ENCODE results near the gene SMAD4.

SMAD4 gene

GRCh38 chr18:51025512-51025911, 4.5 kb upstream of the SMAD4 start:
- DNase-seq: no peak

- no peak for DNase-seq
Observed at GRCh38 chr18:51028201-51028805, 1.7 kb upstream of the SMAD4 start.

DNA sequence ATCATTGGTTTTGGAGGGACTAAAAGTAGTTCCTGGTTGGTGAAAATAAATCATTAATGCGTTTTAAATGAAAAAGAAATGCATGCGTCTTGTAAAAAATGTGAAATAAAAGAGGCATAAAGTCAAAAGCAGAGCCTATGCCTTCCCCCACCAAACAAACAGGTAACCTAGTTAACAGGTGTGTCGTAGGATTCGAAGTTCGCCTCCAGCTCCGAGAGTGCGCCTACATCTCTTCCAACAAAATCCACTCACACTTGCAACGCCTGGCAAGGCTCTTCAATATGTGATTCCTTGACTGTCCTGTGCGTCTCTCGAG, 677 bp upstream of the SMAD4 start:
- no peak for DNase-seq

- DNase-seq: peak; percentile 44
Observed at GRCh38 chr18:51030537-51031258, 685 bp downstream of the SMAD4 start.

DNA sequence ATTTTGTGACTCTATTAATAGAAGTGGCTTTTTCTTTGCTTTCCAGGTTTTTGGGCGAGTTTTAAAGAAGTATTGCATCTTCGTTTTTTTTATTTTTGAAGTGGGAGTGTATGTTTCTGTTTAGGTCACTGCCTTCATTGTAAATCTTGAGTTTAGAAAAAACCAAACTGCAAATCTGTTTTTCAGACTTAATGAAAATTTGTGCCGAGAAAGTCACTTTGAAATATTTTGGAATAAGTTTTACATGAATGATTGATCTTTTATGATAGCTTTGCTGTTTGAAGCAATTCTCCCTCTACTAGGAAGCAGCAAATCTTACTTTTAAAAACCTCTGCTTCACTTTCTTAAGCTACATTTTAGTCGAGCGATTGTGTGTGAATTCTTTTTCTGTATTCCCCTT, 2.2 kb downstream of the SMAD4 start:
- no peak for DNase-seq

DNA sequence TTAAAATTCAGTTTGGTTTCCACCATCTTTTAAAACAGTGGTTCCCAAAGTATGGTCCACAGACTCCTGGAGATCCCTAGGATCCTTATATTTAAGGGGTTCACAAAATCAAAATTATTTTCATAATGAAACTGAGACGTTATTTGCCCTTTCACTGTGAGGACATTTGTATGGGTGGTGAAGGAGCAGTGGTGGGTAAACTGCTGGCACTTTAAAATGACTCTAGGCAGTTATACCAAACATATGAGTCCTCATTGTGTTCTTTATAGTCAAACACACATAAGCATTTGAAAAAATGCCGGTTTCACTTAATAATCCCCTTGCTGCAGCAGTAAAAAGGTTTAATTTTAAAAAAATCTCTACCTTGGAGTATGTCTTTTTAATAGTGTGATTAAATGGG, 7.2 kb downstream of the SMAD4 start:
- no peak for DNase-seq

DNA sequence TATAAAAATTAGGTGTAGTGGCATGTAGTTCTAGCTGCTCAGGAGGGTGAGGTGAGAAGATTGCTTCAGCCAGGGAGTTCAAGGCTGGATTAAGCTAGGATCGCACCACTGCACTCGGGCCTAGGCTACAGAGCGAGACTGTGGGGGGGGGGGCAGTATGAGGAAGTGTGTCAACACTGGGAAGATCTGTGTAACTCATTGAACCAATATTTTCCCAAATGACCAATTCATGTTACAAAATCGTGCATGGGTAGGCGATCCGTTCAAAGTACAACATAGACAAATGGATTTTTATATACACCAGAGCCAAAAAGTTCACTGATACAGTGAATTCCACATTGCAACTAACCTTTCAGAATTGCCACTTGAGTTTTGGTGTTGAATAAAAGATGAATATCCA, 8.1 kb downstream of the SMAD4 start:
- DNase-seq: no peak

GRCh38 chr18:51039138-51040112, 9.4 kb downstream of the SMAD4 start:
- no peak for DNase-seq

DNA sequence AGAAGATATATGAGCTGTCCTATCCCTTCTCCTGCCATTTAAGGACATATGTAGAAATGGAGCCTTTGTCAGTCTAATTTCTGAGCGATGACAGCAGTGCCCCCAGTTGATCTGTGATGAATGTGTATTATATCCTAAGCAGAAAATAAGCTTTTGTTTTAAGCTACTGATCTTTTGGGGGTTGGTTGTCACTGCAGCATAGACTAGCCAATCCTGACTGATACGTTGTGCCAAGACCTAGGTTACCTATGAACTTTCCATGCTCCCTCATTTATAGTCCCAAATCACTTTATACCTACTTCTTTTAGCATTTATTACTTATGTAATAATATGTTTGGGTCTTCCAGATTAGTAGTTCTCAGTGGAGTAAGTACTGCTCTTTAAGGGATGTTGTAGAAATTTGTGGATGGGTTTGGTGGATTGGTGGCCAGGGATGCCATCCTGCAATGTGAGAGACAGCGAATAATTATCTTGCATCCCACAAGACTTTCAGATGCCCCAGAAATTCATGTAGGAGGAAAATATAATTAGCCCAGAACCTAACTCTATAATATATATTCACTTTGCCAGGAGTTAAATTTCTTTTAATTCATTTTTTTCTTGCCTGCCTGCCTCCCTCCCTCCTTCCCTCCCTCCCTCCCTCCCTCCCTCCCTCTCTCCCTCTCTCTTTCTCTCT, 11.8 kb downstream of the SMAD4 start:
- no peak for DNase-seq

DNA sequence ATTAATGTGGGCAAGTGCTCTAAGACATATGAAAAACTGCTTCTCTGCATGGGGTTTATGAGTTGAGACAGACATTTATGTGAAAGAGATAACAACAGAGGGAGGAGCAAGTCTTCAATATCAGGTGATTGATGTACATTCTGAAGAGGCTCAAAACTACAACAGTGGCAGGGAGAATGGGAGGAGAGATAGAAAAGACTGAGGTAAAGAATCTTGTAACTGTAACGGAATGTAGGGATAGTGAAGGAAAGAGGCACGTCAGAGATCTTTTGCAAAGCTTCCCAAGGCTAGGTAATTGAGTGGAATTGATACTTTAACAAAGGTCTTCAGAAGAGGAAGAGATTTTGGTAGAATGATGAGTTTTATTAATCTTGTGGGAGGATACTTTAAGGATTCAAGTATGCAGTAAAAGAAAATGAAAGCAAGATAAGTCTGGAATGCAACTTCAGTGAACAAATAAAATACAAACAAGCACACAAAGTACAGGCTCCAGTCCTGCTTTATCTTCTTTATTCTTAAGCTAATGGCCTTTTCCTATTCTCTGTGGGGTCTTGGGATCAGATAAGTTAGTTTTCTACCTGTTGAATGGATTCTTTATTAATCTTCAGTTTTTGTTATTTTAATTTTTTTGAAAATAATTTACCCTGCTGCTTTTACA, 15.0 kb downstream of the SMAD4 start:
- no peak for DNase-seq

GRCh38 chr18:51048190-51048589, 18.2 kb downstream of the SMAD4 start:
- DNase-seq: no peak

- no peak for DNase-seq
Observed at GRCh38 chr18:51049137-51049536, 19.1 kb downstream of the SMAD4 start.

- peak; percentile 59 for DNase-seq
Observed at GRCh38 chr18:51051105-51051712, 21.2 kb downstream of the SMAD4 start.

DNA sequence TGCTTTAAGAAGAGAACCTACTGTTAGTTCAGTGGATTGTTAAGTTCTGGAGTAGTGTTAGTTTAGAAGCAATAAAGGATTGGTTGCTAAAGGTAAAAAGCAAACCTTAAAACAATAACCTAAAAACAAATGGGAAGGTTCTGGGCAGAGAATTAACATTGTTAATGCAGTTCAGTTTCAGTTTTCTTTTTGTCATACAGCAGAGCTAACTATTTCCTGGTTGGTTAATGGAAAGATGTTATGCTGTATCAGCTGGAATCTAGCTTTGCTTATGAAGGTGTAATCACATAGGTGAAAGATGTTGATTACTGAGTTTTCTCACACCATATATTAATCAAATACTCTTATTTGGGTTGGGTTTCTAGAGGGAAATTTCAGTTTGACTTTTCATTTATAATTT, 23.8 kb downstream of the SMAD4 start:
- no peak for DNase-seq

DNA sequence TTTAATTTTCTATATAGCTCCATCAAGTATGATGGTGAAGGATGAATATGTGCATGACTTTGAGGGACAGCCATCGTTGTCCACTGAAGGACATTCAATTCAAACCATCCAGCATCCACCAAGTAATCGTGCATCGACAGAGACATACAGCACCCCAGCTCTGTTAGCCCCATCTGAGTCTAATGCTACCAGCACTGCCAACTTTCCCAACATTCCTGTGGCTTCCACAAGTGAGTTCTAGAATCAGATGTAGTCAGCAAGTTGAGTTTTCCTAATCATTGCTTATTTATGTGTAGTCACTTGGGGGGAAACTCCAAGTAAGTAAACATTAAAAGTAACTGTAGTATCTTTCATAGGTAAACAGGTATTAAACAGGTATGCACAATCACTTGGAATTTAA, 24.8 kb downstream of the SMAD4 start:
- no peak for DNase-seq

GRCh38 chr18:51059969-51060368, 30.0 kb downstream of the SMAD4 start:
- no peak for DNase-seq

GRCh38 chr18:51064256-51064655, 34.2 kb downstream of the SMAD4 start:
- no peak for DNase-seq

DNA sequence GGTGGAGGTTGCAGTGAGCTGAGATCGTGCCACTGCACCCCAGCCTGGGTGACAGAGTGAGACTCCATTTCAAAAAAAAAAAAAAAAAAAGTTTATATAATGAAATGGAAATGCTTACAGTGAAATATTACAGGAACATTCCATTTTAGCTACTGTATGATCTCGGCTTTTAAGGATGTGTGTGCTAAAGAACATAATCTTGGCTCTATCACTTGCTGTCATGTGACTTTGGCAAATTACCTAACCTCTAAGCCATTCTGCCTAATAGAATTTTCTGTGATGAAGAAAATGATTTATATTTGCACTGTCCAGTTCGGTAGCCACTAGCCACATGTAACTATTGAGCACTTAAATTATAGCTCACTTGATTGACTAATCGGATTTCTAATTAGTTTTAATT, 36.3 kb downstream of the SMAD4 start:
- DNase-seq: no peak

GRCh38 chr18:51068105-51068504, 38.1 kb downstream of the SMAD4 start:
- DNase-seq: no peak

DNA sequence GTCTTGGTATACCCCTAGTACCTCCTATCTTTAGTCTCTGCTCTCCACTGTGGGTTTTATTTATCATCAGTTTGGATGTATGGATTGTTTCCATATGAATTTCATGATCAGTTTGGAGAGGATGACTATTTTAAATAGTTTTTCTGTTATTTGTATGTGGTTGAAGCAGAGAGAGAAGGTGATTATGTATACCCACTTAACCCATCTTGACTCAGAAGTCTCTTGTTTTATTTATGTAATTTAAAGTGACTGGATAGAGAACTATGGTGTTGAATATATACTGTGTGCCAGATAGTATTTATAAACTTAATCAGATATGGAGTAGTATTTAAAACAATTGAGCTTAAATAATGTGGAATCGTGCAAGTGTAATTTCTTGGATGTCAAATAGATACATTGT, 39.9 kb downstream of the SMAD4 start:
- DNase-seq: no peak

GRCh38 chr18:51070545-51070944, 40.5 kb downstream of the SMAD4 start:
- DNase-seq: no peak

DNA sequence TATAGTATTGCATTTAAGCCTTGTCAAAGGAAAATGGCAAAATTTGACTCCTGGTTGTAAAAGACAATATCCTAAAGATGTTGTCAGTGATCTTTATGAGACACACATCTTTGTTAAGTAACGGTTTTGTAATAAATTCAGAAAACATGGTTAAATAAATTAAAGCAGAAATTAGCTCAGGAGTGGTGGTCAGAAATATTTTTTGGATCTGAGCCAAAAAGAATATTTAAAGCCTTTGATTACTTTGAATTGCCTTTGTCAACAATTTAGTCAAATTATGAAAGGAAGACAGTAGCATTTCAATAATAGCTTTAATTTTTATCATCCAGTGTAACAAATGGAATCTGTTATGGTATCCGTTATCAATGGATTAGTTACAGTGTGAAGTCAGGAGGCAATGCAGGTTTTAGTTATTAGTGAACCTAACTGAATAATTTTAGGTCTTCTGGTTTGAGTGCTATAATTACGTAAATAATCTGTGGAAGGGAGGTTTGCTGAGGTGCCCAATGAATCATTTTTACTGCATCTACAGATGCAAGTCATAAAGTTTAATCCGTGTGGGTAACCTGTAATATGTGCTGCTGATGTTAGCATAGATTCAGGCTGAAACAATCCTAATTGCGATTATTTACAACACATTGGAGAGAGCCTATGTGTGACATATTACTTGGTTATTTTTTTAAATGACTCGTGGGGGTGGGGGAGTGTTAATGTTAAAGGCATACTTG, 42.7 kb downstream of the SMAD4 start:
- no peak for DNase-seq

Measured in NCI-H1105 (cell line).